DLD1 (cell line): Measurements from ENCODE around the gene NELL1.

Experiments
- in situ Hi-C: cut with HindIII; loops from 2 replicates; pipeline ENCODE4 v1.10.0; 2017; ENCODE audit warnings: low sequenced_read_pairs

NELL1 gene

DNA sequence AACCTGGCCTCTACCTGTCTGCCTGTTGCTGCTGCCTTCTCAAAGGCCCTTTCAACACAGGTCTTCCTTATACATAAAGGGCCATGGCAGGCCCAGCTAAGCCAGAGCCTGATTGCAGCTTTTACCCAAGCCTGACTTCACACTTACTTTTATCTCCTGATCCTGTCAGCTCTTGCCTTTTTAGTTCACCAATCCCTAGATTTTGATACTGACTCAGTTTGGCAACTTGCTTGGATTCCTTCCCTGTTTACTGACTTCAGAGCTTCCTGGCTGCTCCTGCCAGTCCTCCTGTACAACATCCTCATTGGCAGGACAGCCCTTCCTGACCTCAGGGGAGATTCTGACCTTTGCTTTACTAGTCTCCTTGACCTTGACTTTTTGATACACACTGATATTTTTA, 195.2 kb downstream of the NELL1 start:
- in situ Hi-C loops = no loop called here

DNA sequence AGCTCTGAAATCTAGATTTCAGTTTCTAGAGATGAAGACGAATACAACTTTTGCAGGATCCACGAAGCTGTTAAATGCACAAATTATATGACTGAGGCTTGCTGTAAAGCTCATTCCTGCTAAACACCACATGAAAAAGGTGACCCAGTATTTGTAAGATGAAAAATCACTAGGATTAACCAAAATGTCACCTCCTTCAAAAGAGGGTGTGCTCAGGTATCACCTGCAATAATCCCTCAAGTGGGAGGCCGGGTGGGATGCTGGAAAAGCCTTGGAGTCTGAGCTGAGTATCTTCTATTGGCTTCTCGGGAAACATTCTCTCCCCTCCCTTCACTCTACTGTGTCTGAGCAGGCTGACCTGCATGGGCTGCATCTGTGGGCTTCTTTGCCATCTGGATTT, 195.8 kb downstream of the NELL1 start:
- in situ Hi-C loops = no loop called here

- in situ Hi-C loops = no loop called here
Measured at GRCh38 chr11:20869123-20869522, 199.7 kb downstream of the NELL1 start.

DNA sequence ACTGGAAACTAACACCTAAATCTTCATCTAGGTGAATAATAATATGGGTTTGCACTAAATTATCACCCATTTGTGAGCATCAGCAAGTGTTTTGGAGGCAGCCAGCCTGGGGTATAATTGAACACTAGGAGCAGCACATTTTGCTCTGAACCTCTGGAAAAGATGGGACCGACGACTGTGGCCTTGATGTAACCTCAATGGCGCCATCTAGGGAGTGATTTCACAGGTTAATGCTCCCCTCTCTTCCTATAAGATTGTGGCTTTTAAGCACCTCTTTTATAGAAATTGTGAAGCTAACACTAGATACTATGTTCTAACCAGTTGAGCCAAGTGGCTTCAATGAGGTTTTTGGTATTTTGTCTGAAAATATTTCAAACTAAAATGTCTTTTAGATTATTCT, 203.7 kb downstream of the NELL1 start:
- in situ Hi-C loops = no loop called here

GRCh38 chr11:20874358-20874757, 205.0 kb downstream of the NELL1 start:
- in situ Hi-C loops = no loop called here

- in situ Hi-C loops = no loop called here
Measured at GRCh38 chr11:20875889-20876288, 206.5 kb downstream of the NELL1 start.

GRCh38 chr11:20876738-20877137, 207.4 kb downstream of the NELL1 start:
- in situ Hi-C loops = no loop called here

GRCh38 chr11:20880094-20880493, 210.7 kb downstream of the NELL1 start:
- in situ Hi-C loops = no loop called here

GRCh38 chr11:20881328-20882079, 212.1 kb downstream of the NELL1 start:
- in situ Hi-C loops = no loop called here

- in situ Hi-C loops = no loop called here
Measured at GRCh38 chr11:20887137-20887536, 217.8 kb downstream of the NELL1 start.

GRCh38 chr11:20894296-20894695, 224.9 kb downstream of the NELL1 start:
- in situ Hi-C loops = no loop called here

DNA sequence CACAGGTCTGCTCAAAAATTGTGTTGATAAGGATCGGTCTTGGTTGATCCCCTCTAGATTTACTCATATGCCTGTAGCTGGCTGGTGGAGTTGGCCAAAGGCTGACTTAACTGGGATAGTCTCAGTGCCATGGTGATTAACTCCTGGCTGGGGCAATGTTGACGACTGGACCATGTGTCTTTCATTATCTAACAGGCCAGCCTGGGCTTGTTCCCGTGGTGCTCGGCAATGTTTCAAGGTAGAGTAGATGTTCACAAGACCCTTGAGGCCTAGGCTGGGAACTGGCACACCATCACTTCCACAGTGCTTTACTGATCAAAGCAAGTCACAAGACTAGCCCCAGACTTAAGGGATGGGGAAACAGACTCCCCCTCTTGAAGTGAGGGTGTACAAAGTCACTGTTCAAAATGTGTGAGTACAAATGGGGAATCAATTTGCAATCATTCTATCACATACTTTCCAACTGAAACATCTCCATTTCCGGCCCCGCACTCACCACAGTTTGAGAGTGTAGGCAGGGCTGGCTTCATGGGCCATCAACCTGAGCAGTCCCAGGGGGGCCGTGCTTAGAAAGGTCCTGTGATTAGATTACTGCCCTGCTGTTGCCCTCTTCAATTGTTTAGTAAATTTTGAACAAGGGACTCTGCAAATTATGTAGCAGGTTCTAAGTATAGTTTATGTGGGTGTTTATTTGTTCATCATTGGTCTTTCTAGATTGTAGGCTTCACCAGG, 240.8 kb downstream of the NELL1 start:
- in situ Hi-C loops = no loop called here

DNA sequence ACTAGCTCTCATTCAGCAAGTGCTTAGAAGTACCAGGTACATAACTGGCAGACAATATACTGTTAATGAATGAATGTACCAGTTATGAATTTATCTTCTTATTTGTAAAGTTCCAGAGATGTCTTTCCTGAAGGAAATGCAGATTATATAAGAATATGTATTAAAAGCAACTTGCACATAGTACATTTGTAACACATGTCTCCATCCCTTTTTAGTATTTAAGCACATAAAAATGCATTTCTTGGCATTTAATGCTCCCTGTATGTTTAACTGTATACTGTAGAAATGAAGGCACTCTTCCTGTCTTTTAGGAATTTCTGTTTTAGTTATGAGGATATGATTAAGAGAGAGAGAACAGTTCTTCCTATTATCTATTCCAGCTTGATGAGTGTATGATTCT, 241.3 kb downstream of the NELL1 start:
- in situ Hi-C loops = no loop called here

DNA sequence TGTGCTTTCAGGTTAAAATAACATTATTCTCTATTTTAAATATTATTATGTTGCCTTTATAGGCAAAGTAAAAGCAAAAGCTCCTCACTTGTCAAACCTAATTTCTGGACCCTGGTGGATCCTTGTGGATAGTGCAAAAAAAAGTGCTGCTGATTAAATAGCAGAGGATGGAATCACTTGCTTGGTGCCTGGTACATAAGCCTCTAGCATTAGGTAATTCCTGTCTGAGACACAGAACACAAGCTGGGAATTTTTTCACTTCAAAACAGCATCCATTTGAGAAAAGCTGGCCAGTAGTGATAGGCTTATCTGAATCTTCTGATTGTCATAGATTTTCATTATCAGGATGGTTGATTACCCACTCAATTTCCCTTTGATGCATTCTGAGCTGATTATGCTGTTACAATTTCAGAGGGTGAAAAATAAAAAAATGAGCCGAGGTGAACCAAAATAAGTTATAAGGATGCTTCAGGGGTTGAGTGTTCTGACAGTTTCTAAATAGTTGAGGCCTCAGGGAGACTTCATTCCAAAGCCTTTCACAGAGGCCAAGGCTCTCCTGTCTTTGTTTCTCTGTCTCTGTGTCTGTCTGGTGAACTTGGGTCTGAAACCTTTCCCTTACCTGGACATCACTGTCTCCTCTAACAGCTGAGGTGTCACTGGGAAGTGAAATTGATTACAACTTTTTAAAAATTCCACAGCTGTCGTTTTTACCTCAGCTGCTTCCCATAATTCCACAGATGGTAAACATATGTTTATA, 242.9 kb downstream of the NELL1 start:
- in situ Hi-C loops = no loop called here

DNA sequence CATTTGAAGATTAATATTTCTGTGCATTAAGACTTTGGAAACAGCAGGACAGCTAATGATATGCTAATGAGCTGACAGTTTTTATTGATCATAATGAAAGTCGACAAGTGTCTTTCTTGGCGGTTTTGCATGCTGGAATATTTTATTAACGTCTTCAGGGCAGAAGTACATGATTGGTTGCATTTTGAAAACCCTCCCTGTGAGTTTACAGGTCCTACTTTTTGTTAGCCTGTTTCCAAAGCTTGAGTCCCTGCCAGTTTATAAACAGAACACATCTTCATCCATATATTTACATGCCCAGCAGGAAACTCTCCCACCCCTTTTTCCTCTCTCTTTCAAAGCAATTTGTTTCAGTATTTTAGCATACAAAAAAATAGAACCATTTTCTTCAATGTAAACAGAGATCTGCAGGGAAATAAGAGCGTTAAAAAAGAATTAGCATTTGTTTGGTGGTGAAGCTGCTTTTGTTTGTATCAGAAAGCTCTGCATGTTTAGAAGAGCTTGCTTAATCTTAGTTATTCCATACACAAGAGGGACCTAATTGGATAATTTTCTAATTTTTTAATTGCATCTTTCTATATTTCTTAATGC, 243.6 kb downstream of the NELL1 start:
- in situ Hi-C loops = no loop called here

DNA sequence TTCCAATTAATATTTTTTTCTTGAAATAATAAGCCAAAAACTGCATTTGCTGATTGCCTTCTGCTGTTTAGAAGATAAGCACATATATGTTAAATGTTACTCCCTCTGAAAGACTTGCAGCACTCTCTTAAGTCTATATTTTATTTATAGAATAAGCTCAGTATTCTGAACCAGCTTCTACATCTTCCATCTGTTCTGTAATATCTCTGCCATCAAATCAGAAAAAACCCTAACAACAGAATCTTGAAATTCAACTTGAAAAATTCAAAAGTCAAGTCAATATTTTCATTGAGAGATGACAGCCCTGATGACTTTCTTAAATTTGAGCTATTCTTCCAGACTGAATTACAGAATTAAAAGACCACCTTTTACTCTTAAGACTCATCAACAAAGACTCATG, 247.9 kb downstream of the NELL1 start:
- in situ Hi-C loops = no loop called here

GRCh38 chr11:20926799-20927540, 257.6 kb downstream of the NELL1 start:
- in situ Hi-C loops = no loop called here

- in situ Hi-C loops = no loop called here
Measured at GRCh38 chr11:20931029-20931428, 261.6 kb downstream of the NELL1 start.

DNA sequence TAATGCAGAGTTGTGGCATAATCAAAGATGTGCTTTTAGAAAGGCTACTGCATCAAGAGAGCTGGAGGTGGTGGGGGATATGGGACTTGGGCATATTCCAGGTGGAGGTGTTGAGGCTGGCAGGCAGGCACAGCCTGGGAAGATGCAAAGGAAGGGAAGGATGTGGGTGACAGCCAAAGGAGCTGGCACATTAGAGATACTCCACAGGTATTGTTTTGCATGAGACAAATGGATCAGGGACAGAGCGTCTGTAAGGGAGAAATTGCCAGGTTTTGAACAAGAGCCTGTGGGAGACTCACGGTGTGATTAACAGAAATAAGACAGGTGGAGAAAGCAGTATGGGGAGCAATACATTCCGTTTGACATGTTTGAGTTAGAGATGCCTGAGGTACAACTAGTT, 263.7 kb downstream of the NELL1 start:
- in situ Hi-C loops = no loop called here

DNA sequence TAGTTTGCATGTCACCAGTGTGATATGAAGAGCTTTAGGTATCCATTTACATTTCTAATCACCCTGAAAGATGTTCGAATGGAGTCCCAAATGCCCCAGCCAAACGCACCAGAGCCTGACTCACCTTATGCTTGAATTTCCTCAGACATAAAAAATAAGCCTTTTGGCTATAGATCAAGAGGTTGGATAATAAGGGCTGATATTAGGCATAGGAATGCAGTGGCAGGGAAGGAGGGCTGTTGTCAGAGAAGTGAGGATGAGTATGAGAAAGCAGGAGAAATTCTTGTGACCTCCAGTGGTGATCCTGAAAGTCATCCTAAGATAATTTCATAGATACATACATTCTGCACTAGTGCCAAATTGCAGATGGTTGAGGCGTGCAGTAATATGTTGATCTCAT, 264.6 kb downstream of the NELL1 start:
- in situ Hi-C loops = no loop called here

GRCh38 chr11:20934516-20934915, 265.1 kb downstream of the NELL1 start:
- in situ Hi-C loops = no loop called here
